HEK293T (cell line): ENCODE measurements around the gene STK39.

Source experiments
- CTCF ChIA-PET: fragments of 350-600 bp; formaldehyde crosslinking; extraction: SDS; loops from one replicate; lab custom pipeline; 2021; ENCODE audit warnings: antibody characterized with exemption, inconsistent platforms; lab: Yijun Ruan, JAX
- POLR2A ChIA-PET: fragments of 350-600 bp; formaldehyde crosslinking; extraction: SDS; loops from one replicate; lab custom pipeline; 2020; ENCODE audit warnings: antibody characterized with exemption, inconsistent platforms; lab: Yijun Ruan, JAX
- DNase-seq: peaks from one replicate; pipeline ENCODE4 v3.0.0; 2012; ENCODE audit warnings: mixed read lengths; ENCODE audit errors: extremely low spot score
- ARNT ChIP-seq: fragments of 450-650 bp; IDR thresholded peaks from 2 replicates; pipeline ENCODE4 v1.6.1; 2017; ENCODE audit warnings: mild to moderate bottlenecking
- BHLHE40 ChIP-seq: fragments of 450-650 bp; IDR thresholded peaks from 2 replicates; pipeline ENCODE4 v1.6.1; 2016; ENCODE audit warnings: mild to moderate bottlenecking, moderate library complexity, borderline replicate concordance
- CTBP1 ChIP-seq: fragments of 450-650 bp; IDR thresholded peaks from 2 replicates; pipeline ENCODE4 v1.6.1; 2016; ENCODE audit warnings: borderline replicate concordance
- ELF4 ChIP-seq: fragments of 450-650 bp; IDR thresholded peaks from 2 replicates; pipeline ENCODE4 v1.6.1; 2017; ENCODE audit warnings: antibody characterized with exemption
- FOXA1 ChIP-seq: fragments of 450-650 bp; IDR thresholded peaks from 2 replicates; pipeline ENCODE4 v1.6.1; 2016; ENCODE audit warnings: mild to moderate bottlenecking
- FOXK2 ChIP-seq: fragments of 450-650 bp; IDR thresholded peaks from 2 replicates; pipeline ENCODE4 v1.6.1; 2016; ENCODE audit warnings: mild to moderate bottlenecking
- FOXM1 ChIP-seq: fragments of 450-650 bp; IDR thresholded peaks from 2 replicates; pipeline ENCODE4 v1.6.1; 2017; ENCODE audit warnings: mild to moderate bottlenecking, borderline replicate concordance
- HDGF ChIP-seq: fragments of 450-650 bp; IDR thresholded peaks from 2 replicates; pipeline ENCODE4 v1.6.1; 2017; ENCODE audit warnings: antibody characterized with exemption, borderline replicate concordance
- L3MBTL2 ChIP-seq: fragments of 450-650 bp; conservative IDR thresholded peaks from 2 replicates; pipeline ENCODE4 v1.6.1; 2016; ENCODE audit warnings: mild to moderate bottlenecking
- LEF1 ChIP-seq: fragments of 450-650 bp; IDR thresholded peaks from 2 replicates; pipeline ENCODE4 v1.6.1; 2017; ENCODE audit warnings: mild to moderate bottlenecking, borderline replicate concordance
- NFRKB ChIP-seq: fragments of 450-650 bp; IDR thresholded peaks from 2 replicates; pipeline ENCODE4 v1.6.1; 2016; ENCODE audit warnings: mild to moderate bottlenecking, moderate library complexity
- PKNOX1 ChIP-seq: fragments of 450-650 bp; IDR thresholded peaks from 2 replicates; pipeline ENCODE4 v1.6.1; 2016
- SP1 ChIP-seq: fragments of 450-650 bp; IDR thresholded peaks from 2 replicates; pipeline ENCODE4 v1.6.1; 2017
- SUZ12 ChIP-seq: fragments of 450-650 bp; IDR thresholded peaks from 2 replicates; pipeline ENCODE4 v1.6.1; 2016; ENCODE audit warnings: mild to moderate bottlenecking
- TARDBP ChIP-seq: fragments of 450-650 bp; IDR thresholded peaks from 2 replicates; pipeline ENCODE4 v1.6.1; 2016
- ZNF384 ChIP-seq: fragments of 450-650 bp; IDR thresholded peaks from 2 replicates; pipeline ENCODE4 v1.6.1; 2016

STK39 gene

GRCh38 chr2:168194784-168195522, 52.4 kb downstream of the STK39 start:
- ChIA-PET CTCF (interaction anchor here (0.7 kb wide), 1 partner anchor 256 kb away, joined by 3 read pairs; no protein-coding TSS in a partner anchor), POLR2A (no interaction called here)
- TF ChIP-seq FOXK2: no peak
- TF ChIP-seq TARDBP: no peak
- no peak for TF ChIP-seq CTBP1
- no peak for TF ChIP-seq L3MBTL2
- no peak for TF ChIP-seq LEF1
- no peak for TF ChIP-seq HDGF
- TF ChIP-seq FOXM1: no peak
- no peak for TF ChIP-seq ZNF384
- TF ChIP-seq PKNOX1: no peak
- no peak for TF ChIP-seq ELF4
- TF ChIP-seq FOXA1: no peak
- no peak for TF ChIP-seq BHLHE40
- no peak for TF ChIP-seq SUZ12
- TF ChIP-seq SP1: no peak
- no peak for DNase-seq

- ChIA-PET POLR2A (no interaction called here), CTCF (interaction anchor here (0.6 kb wide), 1 partner anchor 20 kb away, joined by 3 read pairs; no protein-coding TSS in a partner anchor)
- TF ChIP-seq PKNOX1 (no peak), ELF4 (no peak), TARDBP (no peak), NFRKB (no peak), LEF1 (no peak), FOXM1 (no peak)
- no peak for DNase-seq
Observed at GRCh38 chr2:168192839-168193616, 54.4 kb downstream of the STK39 start.

GRCh38 chr2:168191955-168192785, 55.2 kb downstream of the STK39 start:
- TF ChIP-seq BHLHE40 (no peak), L3MBTL2 (no peak), LEF1 (no peak), FOXM1 (no peak), FOXK2 (no peak), TARDBP (no peak), ZNF384 (no peak), ARNT (no peak), FOXA1 (no peak), HDGF (no peak), NFRKB (no peak), PKNOX1 (no peak), SUZ12 (no peak)
- POLR2A ChIA-PET: no interaction called here
- CTCF ChIA-PET: interaction anchor here (0.6 kb wide), 2 partner anchors 19 to 54 kb away, joined by 3 read pairs; no protein-coding TSS in a partner anchor
- DNase-seq: no peak

GRCh38 chr2:168190590-168191336, 56.6 kb downstream of the STK39 start:
- DNase-seq: no peak
- POLR2A ChIA-PET: no interaction called here
- TF ChIP-seq FOXM1 (no peak), TARDBP (no peak), HDGF (no peak), ARNT (no peak), SUZ12 (no peak), LEF1 (no peak)
- CTCF ChIA-PET: no interaction called here
